Esophagus muscularis mucosa (tissue), 4 donors: ENCODE results near the gene BICRA.

Source experiments
- CTCF ChIP-seq, 3 experiments: fragments of 200-600 bp in 2 of 3; fragments of 450-650 bp in 1 of 3; sonication (generic) in 2 of 3; IDR thresholded peaks; one replicate each; pipeline ENCODE4 v1.5.1; 2017 to 2019; ENCODE audit warnings: antibody characterized with exemption in 3 of 3, mild to moderate bottlenecking in 2 of 3, moderate library complexity in 1 of 3
- EP300 ChIP-seq: sonication (generic); formaldehyde crosslinking; IDR thresholded peaks from one replicate; pipeline ENCODE4 v1.6.1; 2017; ENCODE audit warnings: antibody characterized with exemption
- POLR2A ChIP-seq: fragments of 450-650 bp; IDR thresholded peaks from one replicate; pipeline ENCODE4 v1.6.1; 2017; ENCODE audit warnings: antibody characterized with exemption, moderate library complexity, mild to moderate bottlenecking, low read depth

- TF ChIP-seq CTCF (IDR thresholded peaks at IDR 0.05) = no peak
- no peak for TF ChIP-seq POLR2A
- no peak for TF ChIP-seq EP300
Measured at GRCh38 chr19:47657719-47658118, 48.8 kb downstream of the BICRA start.
